ENCODE data around the gene THRA. TPM values are rescaled to one million over a fixed set of nuclear protein-coding genes. Genes with fewer than 3 reads are reported as not detected.

The THRA gene
- total and polyA plus RNA-seq, 3 donors from 2014 or later = 41.2 to 51.7 (median 44.9) TPM

GRCh38 chr17:40108970-40109824 lies 46.4 kb downstream of the THRA start:
- no peaks in the 10 kb centered on the region for H3K27me3 ChIP-seq
- 86 to 94% methylated on average over 6 to 9 of the region's 9 CpGs for WGBS, 2 donors
- H3K4me3 ChIP-seq = no peak overlapping the region
- H3K4me1 ChIP-seq = peaks cover 95% of the 10 kb centered on the region
- TF ChIP-seq POLR2A (IDR thresholded peaks at IDR 0.05) (no peak), CTCF (IDR thresholded peaks at IDR 0.05) (peak in 1 of 3 experiments; percentile 1)
- no peaks in the 10 kb centered on the region for H3K9me3 ChIP-seq
- intact Hi-C loops (cut with DNase I; ENCODE audit: low total_unique reads) = loop anchor here (5.0 kb wide), 1 partner anchor 37 kb away; no protein-coding TSS in a partner anchor
- DNase-seq = no peak
- H3K36me3 ChIP-seq (ENCODE audit: low read depth, missing control alignments) = no peaks in the 10 kb centered on the region
- H3K27ac ChIP-seq = peak overlapping the region; percentile 93 to 99

GRCh38 chr17:40110026-40110845 lies 47.5 kb downstream of the THRA start:
- TF ChIP-seq CTCF (IDR thresholded peaks at IDR 0.05) (no peak), POLR2A (IDR thresholded peaks at IDR 0.05) (no peak)
- Histone ChIP-seq H3K4me1 (peaks cover 89% of the 10 kb centered on the region), H3K27me3 (no peaks in the 10 kb centered on the region), H3K9me3 (no peaks in the 10 kb centered on the region), H3K27ac (peak overlapping the region; percentile 93 to 99), H3K36me3 (ENCODE audit: low read depth, missing control alignments) (no peaks in the 10 kb centered on the region), H3K4me3 (no peak overlapping the region)
- 69 to 74% methylated on average over 3 of the region's 3 CpGs for WGBS, 2 donors
- no peak for DNase-seq
- intact Hi-C loops (cut with DNase I; ENCODE audit: low total_unique reads) = no loop called here

- DNase-seq = peak; percentile 92
- Histone ChIP-seq H3K4me3 (no peak overlapping the region), H3K27me3 (no peaks in the 10 kb centered on the region), H3K27ac (peak overlapping the region; percentile 93 to 99), H3K4me1 (peaks cover 77% of the 10 kb centered on the region), H3K9me3 (no peaks in the 10 kb centered on the region), H3K36me3 (ENCODE audit: low read depth, missing control alignments) (no peaks in the 10 kb centered on the region)
- intact Hi-C loops (cut with DNase I; ENCODE audit: low total_unique reads) = no loop called here
- 8 to 9% methylated on average over 12 of the region's 12 CpGs for WGBS, 2 donors
- TF ChIP-seq POLR2A (IDR thresholded peaks at IDR 0.05) = no peak
- TF ChIP-seq CTCF (IDR thresholded peaks at IDR 0.05) = peak; percentile 82 to 89 (median 88)
These were observed 48.7 kb downstream of the THRA start for GRCh38 chr17:40111221-40112128.

- no peak for DNase-seq
- 20 to 46% methylated on average over 2 of the region's 2 CpGs for WGBS, 2 donors
- Histone ChIP-seq H3K36me3 (ENCODE audit: low read depth, missing control alignments) (no peaks in the 10 kb centered on the region), H3K27ac (peak overlapping the region; percentile 93 to 99), H3K4me3 (no peak overlapping the region), H3K4me1 (peaks cover 69% of the 10 kb centered on the region), H3K9me3 (no peaks in the 10 kb centered on the region), H3K27me3 (no peaks in the 10 kb centered on the region)
- intact Hi-C loops (cut with DNase I; ENCODE audit: low total_unique reads) = no loop called here
- TF ChIP-seq CTCF (IDR thresholded peaks at IDR 0.05) = no peak
- TF ChIP-seq POLR2A (IDR thresholded peaks at IDR 0.05) = no peak
These were observed 49.5 kb downstream of the THRA start for GRCh38 chr17:40112191-40112711.

Measured in testis (tissue), 3 donors.